Brain microvascular endothelial cell (primary cell): ENCODE measurements around the gene ACACB.

Experiments
- DNase-seq: peaks from one replicate; pipeline ENCODE4 v3.0.0-alpha.2; 2020
- H3K27ac ChIP-seq: fragments of 250-450 bp; sonication (Bioruptor Pico); 2 replicates; pipeline ENCODE4 v1.5.1; 2020; ENCODE audit warnings: mild to moderate bottlenecking, moderate library complexity
- H3K27me3 ChIP-seq: fragments of 250-450 bp; sonication (Bioruptor Pico); replicated peaks from 2 replicates; pipeline ENCODE4 v1.5.1; 2020; ENCODE audit warnings: mild to moderate bottlenecking
- H3K36me3 ChIP-seq: fragments of 250-450 bp; sonication (Bioruptor Pico); replicated peaks from 2 replicates; pipeline ENCODE4 v1.5.1; 2020; ENCODE audit warnings: mild to moderate bottlenecking
- H3K4me3 ChIP-seq: 2 replicates; pipeline ENCODE4 v1.5.1; 2011; ENCODE audit warnings: low read depth, mild to moderate bottlenecking, control low read depth, low read length, moderate library complexity
- in situ Hi-C: cut with HindIII; loops from 2 replicates; pipeline ENCODE4 v1.10.0; 2017; ENCODE audit warnings: low sequenced_read_pairs, low pct_ligation_motif_present
- TF ChIP-seq, protein P1 (sequence below): IDR thresholded peaks from 2 replicates; pipeline ENCODE4 v1.5.1; 2011; ENCODE audit warnings: low read depth, mild to moderate bottlenecking, moderate library complexity, low read length, control low read depth, inconsistent platforms; ENCODE audit errors: missing control alignments

The ACACB gene

DNA sequence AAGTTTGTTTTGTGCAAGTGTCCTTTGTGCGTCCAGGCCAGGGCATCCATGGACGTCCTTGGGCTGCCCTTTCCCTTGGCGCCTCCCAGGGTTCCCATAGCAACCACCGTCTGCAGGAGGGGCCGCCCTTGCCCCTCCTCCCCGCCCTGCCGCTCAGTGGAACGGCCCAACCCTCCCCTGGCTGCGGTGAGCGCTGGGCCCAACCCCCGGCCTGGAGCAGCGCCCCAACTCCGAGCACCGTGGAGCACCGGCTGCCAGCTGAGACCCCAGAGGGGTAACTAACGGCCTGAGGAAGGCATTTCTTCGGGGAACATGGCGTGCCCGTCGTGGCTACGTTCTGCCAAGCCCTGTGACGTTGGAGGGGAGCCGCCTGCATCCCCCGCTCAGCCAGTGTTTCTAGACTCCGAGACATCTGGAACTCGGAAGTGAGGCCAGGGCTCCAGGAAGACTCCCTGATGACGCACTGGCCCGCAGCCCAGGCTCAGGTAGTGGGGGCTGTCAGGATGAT, 5.3 kb upstream of the ACACB start:
- H3K4me3 ChIP-seq, result peak overlapping the region; percentile 75
- no peaks in the 10 kb centered on the region for H3K27me3 ChIP-seq
- peak overlapping the region; percentile 69 for H3K27ac ChIP-seq
- TF ChIP-seq, protein P1, sequence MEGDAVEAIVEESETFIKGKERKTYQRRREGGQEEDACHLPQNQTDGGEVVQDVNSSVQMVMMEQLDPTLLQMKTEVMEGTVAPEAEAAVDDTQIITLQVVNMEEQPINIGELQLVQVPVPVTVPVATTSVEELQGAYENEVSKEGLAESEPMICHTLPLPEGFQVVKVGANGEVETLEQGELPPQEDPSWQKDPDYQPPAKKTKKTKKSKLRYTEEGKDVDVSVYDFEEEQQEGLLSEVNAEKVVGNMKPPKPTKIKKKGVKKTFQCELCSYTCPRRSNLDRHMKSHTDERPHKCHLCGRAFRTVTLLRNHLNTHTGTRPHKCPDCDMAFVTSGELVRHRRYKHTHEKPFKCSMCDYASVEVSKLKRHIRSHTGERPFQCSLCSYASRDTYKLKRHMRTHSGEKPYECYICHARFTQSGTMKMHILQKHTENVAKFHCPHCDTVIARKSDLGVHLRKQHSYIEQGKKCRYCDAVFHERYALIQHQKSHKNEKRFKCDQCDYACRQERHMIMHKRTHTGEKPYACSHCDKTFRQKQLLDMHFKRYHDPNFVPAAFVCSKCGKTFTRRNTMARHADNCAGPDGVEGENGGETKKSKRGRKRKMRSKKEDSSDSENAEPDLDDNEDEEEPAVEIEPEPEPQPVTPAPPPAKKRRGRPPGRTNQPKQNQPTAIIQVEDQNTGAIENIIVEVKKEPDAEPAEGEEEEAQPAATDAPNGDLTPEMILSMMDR, result no peak
- H3K36me3 ChIP-seq, result peaks cover 5% of the 10 kb centered on the region
- in situ Hi-C loops, result no loop called here
- peak; percentile 67 for DNase-seq

DNA sequence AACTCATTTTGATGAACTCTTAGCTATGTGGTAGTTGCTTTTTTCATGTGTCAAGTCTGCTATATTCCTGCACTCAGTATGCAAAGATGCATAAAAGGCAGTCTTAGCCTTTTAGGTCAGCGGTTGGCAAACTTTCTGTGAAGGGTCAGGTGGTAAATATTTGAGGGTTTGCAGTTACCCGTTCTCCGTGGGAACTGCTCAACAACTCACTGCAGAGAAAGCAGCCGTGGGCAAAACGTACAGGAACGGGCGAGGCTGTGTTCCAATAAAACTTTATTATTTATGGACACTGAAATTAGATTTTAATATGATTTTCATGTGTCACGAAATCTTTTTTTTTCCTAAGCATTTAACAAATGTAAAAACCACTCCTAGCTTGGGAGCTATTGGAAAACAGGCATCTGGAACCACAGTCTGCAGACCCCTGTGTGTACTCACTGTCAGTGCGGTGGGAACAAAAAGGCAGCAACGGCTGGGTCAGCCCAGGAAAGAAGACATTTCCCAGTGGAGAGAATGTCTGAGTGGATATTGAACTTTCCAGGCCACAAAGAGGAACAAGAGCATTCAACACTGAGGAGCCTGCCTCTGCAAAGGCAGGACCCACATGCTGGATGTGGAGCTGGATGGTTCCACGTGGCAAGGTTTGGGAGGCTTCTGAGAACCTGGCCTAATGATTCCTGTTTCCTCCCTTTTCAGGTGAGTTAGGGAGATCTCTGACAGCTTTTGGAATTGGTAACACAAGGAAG, 3.5 kb upstream of the ACACB start:
- no peak for DNase-seq
- in situ Hi-C loops, result no loop called here
- H3K27me3 ChIP-seq, result no peaks in the 10 kb centered on the region
- H3K36me3 ChIP-seq, result peaks cover 2% of the 10 kb centered on the region
- H3K27ac ChIP-seq, result no peak overlapping the region
- TF ChIP-seq, protein P1, result no peak
- no peak overlapping the region for H3K4me3 ChIP-seq

DNA sequence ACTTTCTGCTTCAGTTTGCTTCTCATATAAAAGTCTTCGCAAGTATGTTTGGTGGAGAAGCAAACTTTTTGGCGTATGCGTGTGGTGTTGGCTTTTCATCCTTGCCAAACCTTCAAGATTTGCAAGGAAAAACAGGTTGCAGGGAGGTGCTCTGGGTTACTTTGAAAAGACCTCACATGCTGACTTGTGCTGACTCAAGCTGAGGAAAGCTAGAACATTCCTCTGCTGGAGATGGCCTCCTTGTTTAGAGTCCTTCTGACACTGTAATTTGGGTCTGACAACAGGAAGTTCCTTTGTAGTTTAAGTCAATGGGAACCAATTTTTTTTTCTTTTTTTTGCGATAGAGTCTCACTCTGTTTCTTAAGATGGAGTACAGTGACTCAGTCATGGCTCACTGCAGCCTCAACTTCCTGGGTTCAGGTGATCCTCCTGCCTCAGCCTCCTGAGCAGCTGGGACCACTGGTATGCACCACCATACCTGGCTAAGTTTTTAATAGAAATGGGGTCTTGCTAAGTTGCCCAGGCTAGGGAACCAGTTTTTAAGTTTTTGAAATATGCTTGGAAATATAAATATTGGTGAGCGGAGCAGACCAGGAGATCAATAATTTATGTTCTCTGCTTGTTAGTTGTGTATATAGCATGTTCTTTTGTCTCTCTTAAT, 2.6 kb upstream of the ACACB start:
- H3K4me3 ChIP-seq, result no peak overlapping the region
- no peaks in the 10 kb centered on the region for H3K36me3 ChIP-seq
- DNase-seq, result no peak
- TF ChIP-seq, protein P1, result no peak
- in situ Hi-C loops, result no loop called here
- no peaks in the 10 kb centered on the region for H3K27me3 ChIP-seq
- no peak overlapping the region for H3K27ac ChIP-seq

DNA sequence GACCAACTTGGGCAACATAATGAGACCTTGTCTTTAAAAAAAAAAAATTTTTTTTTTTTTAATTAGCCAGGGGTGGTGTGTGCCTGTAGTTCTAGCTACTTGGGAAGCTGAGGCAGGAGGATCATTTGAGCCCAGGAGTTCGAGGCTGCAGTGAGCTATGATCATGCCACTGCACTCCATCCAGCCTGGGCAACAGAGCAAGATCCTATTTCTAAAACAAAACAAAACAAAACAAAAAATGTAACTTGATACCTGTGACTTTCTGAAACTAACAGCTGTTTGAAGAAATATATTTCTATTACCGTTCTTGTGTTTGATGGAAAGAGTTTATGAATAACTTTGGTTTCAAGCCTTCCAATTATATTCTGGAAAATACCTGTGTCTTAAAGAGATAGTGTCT, 1.7 kb upstream of the ACACB start:
- no peak for DNase-seq
- in situ Hi-C loops, result no loop called here
- Histone ChIP-seq H3K27ac (no peak overlapping the region), H3K4me3 (no peak overlapping the region), H3K36me3 (no peaks in the 10 kb centered on the region), H3K27me3 (no peaks in the 10 kb centered on the region)
- TF ChIP-seq, protein P1, result no peak

DNA sequence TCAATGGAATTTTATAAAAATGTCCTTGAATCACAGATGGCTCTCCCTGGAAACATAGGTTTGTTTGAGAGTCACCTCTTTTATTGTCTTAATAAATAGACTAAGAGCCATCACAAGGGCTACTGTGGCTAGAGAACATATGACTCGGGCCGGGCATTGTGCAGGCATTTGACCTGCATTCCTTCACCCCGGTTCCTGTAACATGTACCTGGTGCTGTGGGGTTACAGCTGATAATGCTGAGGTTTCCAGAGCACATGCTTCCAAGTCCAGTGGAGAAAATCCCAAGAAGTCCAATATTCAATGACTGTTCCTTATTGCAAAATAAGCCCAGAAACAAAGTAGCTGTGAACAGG, 1.0 kb upstream of the ACACB start:
- in situ Hi-C loops, result no loop called here
- DNase-seq, result no peak

More for the DNA sequence above, 1.0 kb upstream of the ACACB start:
- TF ChIP-seq, protein P1, result no peak
- no peaks in the 10 kb centered on the region for H3K36me3 ChIP-seq
- H3K27me3 ChIP-seq, result no peaks in the 10 kb centered on the region
- H3K27ac ChIP-seq, result no peak overlapping the region
- no peak overlapping the region for H3K4me3 ChIP-seq
